ENCODE results near the gene TNFRSF19.

TNFRSF19 gene

GRCh38 chr13:23722726-23723453, 152.7 kb downstream of the TNFRSF19 start:
- DNase-seq (ENCODE audit: low read depth): no peak

GRCh38 chr13:23723471-23723870, 153.3 kb downstream of the TNFRSF19 start:
- peak; percentile 76 for DNase-seq (ENCODE audit: low read depth)

GRCh38 chr13:23724196-23724970, 154.2 kb downstream of the TNFRSF19 start:
- peak; percentile 41 for DNase-seq (ENCODE audit: low read depth)
